K562 (cell line): Measurements from ENCODE around the gene TCF4. TPM values are rescaled to one million over a fixed set of nuclear protein-coding genes. Genes with fewer than 3 reads are reported as not detected.

ENCODE experiments used
- ARID2 ChIP-seq: fragments of 450-650 bp; IDR thresholded peaks from 2 replicates; pipeline ENCODE4 v1.6.1; 2017; ENCODE audit warnings: antibody characterized with exemption, mild to moderate bottlenecking
- CTBP1 ChIP-seq: fragments of 450-650 bp; IDR thresholded peaks from 2 replicates; pipeline ENCODE4 v1.6.1; 2016; ENCODE audit warnings: borderline replicate concordance
- GTF3C2 ChIP-seq: IDR thresholded peaks from 3 replicates; pipeline ENCODE4 v1.6.1; 2011; ENCODE audit warnings: borderline replicate concordance, mild to moderate bottlenecking, moderate library complexity; ENCODE audit not compliant: insufficient read length; ENCODE audit errors: extremely low read depth
- MLLT1 ChIP-seq, 2 experiments: fragments of 450-650 bp; IDR thresholded peaks; 2 replicates each; pipeline ENCODE4 v1.6.1; 2016
- TBL1XR1 ChIP-seq, 2 experiments: IDR thresholded peaks; 2 replicates each; pipeline ENCODE4 v1.6.1; 2012; ENCODE audit warnings: improper control_type of control experiment in 2 of 2, low read length in 2 of 2, mild to moderate bottlenecking in 1 of 2
- TEAD2 ChIP-seq: fragments of 450-650 bp; IDR thresholded peaks from 2 replicates; pipeline ENCODE4 v1.6.1; 2016; ENCODE audit warnings: missing genetic modification characterization, control low read depth, missing compliant biosample characterization
- USF2 ChIP-seq: sonication (generic); formaldehyde crosslinking; IDR thresholded peaks from 2 replicates; pipeline ENCODE4 v1.5.0; 2020; ENCODE audit warnings: missing genetic modification reagents
- ZC3H11A ChIP-seq: IDR thresholded peaks from 2 replicates; pipeline ENCODE4 v1.6.1; 2012; ENCODE audit warnings: low read depth, low read length, improper control_type of control experiment
- ZC3H8 ChIP-seq: fragments of 450-650 bp; IDR thresholded peaks from 2 replicates; pipeline ENCODE4 v1.6.1; 2017
- polyA plus RNA-seq, 8 experiments: library from polyadenylated mRNA; depleted of rRNA in 4 of 8; stranded (reverse) in 5 of 8; unstranded in 3 of 8; fragments of >200 nt; fragmentation: Nextera tagmentation in 2 of 8; fragmentation: Illumina TruSeq in 1 of 8; extraction: Ambion mirVana in 2 of 8; extraction: Trizol in 1 of 8; gene quantifications; 2 replicates each; pipeline versions ENCODE4 v1.2.1 to v1.2.3, GENCODE V29; 2011 to 2014; ENCODE audit warnings: inconsistent platforms in 1 of 8, missing spikeins in 1 of 8
- total RNA-seq, 7 experiments: library from RNA; depleted of rRNA in 6 of 7; stranded (reverse); fragments of >200 nt in 6 of 7; fragmentation: Illumina TruSeq in 2 of 7; extraction: Trizol in 2 of 7; gene quantifications; 2 replicates each; pipeline versions ENCODE4 v1.2.1 to v1.2.3, GENCODE V29; 2011 to 2021; ENCODE audit warnings: low replicate concordance in 1 of 7

The TCF4 gene
- total and polyA plus RNA-seq, 9 of the 15 experiments (the other 6 are each of a cell fraction or from before 2014, with no cell fraction given), result 4.8 to 24.7 (median 15.2) TPM

GRCh38 chr18:55442561-55442960 is 145.4 kb downstream of the TCF4 start (continued):
- TF ChIP-seq USF2 (CRISPR knock-in tag), result no peak
- TF ChIP-seq CTBP1, result no peak
- TF ChIP-seq TEAD2 (tag), result no peak
- TF ChIP-seq ZC3H11A, result no peak
- TF ChIP-seq GTF3C2, result no peak
- TF ChIP-seq ARID2, result no peak
- no peak for TF ChIP-seq TBL1XR1 (IDR thresholded peaks at IDR 0.05; ENCODE audit: low read length in 2 of 2)
- TF ChIP-seq ZC3H8, result no peak
- no peak for TF ChIP-seq MLLT1 (IDR thresholded peaks at IDR 0.05)
